HG02759 (cell line): ENCODE results near the gene GOLGA7B.

ENCODE experiments used
- ATAC-seq: cut with Tn5 transposase; IDR thresholded peaks from one replicate; pipeline ENCODE4 v1.9.1; 2021; ENCODE audit warnings: mild to moderate bottlenecking, moderate library complexity; ENCODE audit not compliant: unreplicated experiment

GOLGA7B gene

DNA sequence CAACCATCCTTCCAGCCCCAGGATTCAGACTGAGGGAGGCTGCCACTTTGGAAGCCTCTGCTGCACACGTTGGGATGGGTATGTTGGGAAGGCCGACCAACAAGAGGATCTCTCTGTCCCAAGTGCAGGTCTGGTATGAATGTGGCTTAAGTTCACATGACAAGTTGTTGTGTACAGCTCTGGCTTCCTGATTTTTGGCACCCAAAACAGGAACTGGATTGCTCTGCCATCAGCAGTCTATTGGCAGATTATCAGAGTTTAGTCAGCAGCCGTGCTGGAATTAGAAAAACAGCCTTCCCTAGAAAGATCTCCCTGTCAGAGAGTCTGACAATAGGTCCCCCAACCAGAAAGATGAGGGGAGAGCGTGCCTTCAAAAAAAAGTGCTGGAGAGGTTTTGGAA is 66.9 kb downstream of the GOLGA7B start:
- no peak for ATAC-seq

DNA sequence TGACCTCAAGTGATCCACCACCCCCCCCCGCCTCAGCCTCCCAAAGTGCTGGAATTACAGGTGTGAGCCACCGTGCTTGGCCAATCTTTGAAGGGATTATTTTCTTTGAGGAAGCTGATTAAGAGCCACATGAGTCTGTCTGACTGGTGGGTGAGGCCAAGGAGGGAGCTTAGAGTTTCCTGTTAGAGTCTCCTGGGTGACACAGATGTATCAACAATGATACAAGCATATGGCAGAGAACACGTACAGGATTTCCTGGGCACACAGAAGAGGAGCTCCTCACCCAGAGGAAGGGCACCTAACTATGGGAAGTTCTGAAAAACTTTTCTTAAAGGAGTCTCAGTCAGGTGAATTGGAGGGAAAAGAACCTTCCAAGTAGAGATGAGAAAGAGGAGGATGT is 69.4 kb downstream of the GOLGA7B start:
- no peak for ATAC-seq

- ATAC-seq = no peak
These were observed 71.2 kb downstream of the GOLGA7B start for GRCh38 chr10:97920865-97921264.
